Measurements from ENCODE around the gene EXTL1.
"Not testable (repeated sequence)": the region's sequence is repeated elsewhere in the genome, so short reads cannot be mapped to it uniquely, and the experiment has no call there.

The EXTL1 gene

GRCh38 chr1:25985171-25985570 lies 36.4 kb upstream of the EXTL1 start:
- no peak for TF ChIP-seq CTCF (conservative IDR thresholded peaks at IDR 0.05)

GRCh38 chr1:25985670-25986069 lies 35.9 kb upstream of the EXTL1 start:
- no peak overlapping the region for H3K27ac ChIP-seq
- TF ChIP-seq CTCF (conservative IDR thresholded peaks at IDR 0.05) = no peak

More at GRCh38 chr1:25985171-25985570, 36.4 kb upstream of the EXTL1 start:
- H3K27ac ChIP-seq = no peak overlapping the region

GRCh38 chr1:25986773-25987172 lies 34.8 kb upstream of the EXTL1 start:
- not testable (repeated sequence) for H3K27ac ChIP-seq

GRCh38 chr1:25987951-25988350 lies 33.6 kb upstream of the EXTL1 start:
- no peak overlapping the region for H3K27ac ChIP-seq
- TF ChIP-seq CTCF (conservative IDR thresholded peaks at IDR 0.05) = no peak

GRCh38 chr1:25989440-25990234 lies 31.9 kb upstream of the EXTL1 start:
- no peak overlapping the region for H3K27ac ChIP-seq
- no peak for TF ChIP-seq CTCF (conservative IDR thresholded peaks at IDR 0.05)

GRCh38 chr1:25990251-25990650 lies 31.3 kb upstream of the EXTL1 start:
- no peak overlapping the region for H3K27ac ChIP-seq
- TF ChIP-seq CTCF (conservative IDR thresholded peaks at IDR 0.05) = no peak

- no peak overlapping the region for H3K27ac ChIP-seq
- no peak for TF ChIP-seq CTCF (conservative IDR thresholded peaks at IDR 0.05)
Measured at GRCh38 chr1:25990702-25991395, 30.7 kb upstream of the EXTL1 start.

All from VCaP (cell line).